ENCODE data around the gene RCC2. TPM values are rescaled to one million over a fixed set of nuclear protein-coding genes. Genes with fewer than 3 reads are reported as not detected.

RCC2 gene
- total RNA-seq, 4 donors from 2014 or later = 62.6 to 78.5 (median 71.3) TPM

GRCh38 chr1:17375651-17376050 is 63.8 kb downstream of the RCC2 start:
- intact Hi-C loops (cut with DNase I; ENCODE audit: low total_unique reads) = no loop called here
- DNase-seq (ENCODE audit: low spot score in 2 of 2) = no peak
- WGBS, 2 donors = 91 to 93% methylated on average over 10 of the region's 10 CpGs
- TF ChIP-seq, protein P1, sequence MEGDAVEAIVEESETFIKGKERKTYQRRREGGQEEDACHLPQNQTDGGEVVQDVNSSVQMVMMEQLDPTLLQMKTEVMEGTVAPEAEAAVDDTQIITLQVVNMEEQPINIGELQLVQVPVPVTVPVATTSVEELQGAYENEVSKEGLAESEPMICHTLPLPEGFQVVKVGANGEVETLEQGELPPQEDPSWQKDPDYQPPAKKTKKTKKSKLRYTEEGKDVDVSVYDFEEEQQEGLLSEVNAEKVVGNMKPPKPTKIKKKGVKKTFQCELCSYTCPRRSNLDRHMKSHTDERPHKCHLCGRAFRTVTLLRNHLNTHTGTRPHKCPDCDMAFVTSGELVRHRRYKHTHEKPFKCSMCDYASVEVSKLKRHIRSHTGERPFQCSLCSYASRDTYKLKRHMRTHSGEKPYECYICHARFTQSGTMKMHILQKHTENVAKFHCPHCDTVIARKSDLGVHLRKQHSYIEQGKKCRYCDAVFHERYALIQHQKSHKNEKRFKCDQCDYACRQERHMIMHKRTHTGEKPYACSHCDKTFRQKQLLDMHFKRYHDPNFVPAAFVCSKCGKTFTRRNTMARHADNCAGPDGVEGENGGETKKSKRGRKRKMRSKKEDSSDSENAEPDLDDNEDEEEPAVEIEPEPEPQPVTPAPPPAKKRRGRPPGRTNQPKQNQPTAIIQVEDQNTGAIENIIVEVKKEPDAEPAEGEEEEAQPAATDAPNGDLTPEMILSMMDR (IDR thresholded peaks at IDR 0.05) = no peak
- no peak for TF ChIP-seq POLR2A (IDR thresholded peaks at IDR 0.05)
- H3K4me3 ChIP-seq (ENCODE audit: low read depth, poor library complexity, severe bottlenecking) = no peak overlapping the region

DNA sequence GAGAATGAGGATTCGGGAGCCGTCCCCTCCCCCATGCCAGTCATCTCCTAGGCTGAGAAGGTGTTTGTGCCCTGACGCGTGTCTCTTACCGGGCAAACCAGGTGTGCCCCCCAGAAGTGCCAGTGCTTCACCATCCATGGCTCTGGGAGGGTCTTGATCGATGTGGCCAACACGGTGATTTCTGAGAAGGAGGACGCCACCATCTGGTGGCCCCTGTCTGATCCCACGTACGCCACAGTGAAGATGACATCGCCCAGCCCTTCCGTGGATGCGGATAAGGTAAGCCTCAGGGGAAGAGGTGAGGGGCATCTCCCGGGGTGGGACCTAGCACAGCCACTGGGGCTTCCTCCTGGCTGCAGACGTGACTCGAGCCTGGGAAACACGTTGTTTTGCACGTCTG is 66.5 kb downstream of the RCC2 start:
- intact Hi-C loops (cut with DNase I; ENCODE audit: low total_unique reads) = no loop called here
- TF ChIP-seq, protein P1 (IDR thresholded peaks at IDR 0.05) = no peak
- TF ChIP-seq POLR2A (IDR thresholded peaks at IDR 0.05) = no peak
- WGBS, 2 donors = 72 to 73% methylated on average over 18 of the region's 18 CpGs
- no peak overlapping the region for H3K4me3 ChIP-seq (ENCODE audit: low read depth, poor library complexity, severe bottlenecking)
- DNase-seq (ENCODE audit: low spot score in 2 of 2) = no peak

DNA sequence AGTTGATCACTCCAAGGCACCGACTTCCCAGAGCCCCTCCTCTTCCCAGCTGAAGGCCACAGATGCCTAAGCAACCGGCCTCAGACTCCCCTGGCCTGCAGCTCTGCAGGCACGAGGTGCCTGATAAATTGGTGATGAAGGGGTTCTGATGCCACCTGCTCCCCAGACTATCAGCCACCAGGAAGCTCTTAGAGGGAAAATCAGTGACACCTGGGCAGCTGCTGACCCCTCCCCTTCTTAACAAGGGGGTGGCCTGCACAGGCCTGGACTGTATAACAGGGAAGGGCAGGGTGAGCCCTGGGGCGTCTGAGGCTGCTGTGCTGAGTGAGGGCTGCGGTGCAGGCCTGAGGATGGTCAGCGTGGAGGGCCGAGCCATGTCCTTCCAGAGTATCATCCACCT is 67.6 kb downstream of the RCC2 start, which contains the start of gene PADI6:
Gene PADI6 (plus strand): TSS at position 301 of the 400 bp plus-strand sequence. CDS start 50 bp downstream, at position 351.
- intact Hi-C loops (cut with DNase I; ENCODE audit: low total_unique reads) = no loop called here
- no peak for DNase-seq (ENCODE audit: low spot score in 2 of 2)
- H3K4me3 ChIP-seq (ENCODE audit: low read depth, poor library complexity, severe bottlenecking) = no peak within 1 kb of the TSS
- WGBS, 2 donors = 62 to 64% methylated on average over 7 of the region's 7 CpGs
- no peak for TF ChIP-seq POLR2A (IDR thresholded peaks at IDR 0.05)
- TF ChIP-seq, protein P1 (IDR thresholded peaks at IDR 0.05) = no peak

DNA sequence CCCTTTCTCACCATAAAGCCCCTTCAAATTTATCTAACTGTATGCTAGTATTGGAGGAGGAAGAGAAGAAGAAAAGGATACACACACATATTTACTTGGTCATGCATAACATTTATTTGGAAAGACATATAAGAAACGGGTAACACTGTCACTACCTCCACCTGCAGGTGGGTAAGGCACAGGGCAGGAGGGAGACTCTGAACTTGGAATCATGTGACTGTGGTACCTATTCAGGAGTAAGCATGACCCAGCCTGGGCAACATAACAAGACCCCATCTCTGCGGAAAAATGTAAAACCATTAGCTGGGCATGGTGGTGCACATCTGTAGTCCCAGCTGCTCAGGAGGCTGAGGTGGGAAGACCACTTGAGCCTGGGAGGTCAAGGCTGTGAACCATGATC is 68.9 kb downstream of the RCC2 start:
- H3K4me3 ChIP-seq (ENCODE audit: low read depth, poor library complexity, severe bottlenecking) = no peak overlapping the region
- intact Hi-C loops (cut with DNase I; ENCODE audit: low total_unique reads) = no loop called here
- TF ChIP-seq, protein P1 (IDR thresholded peaks at IDR 0.05) = no peak
- TF ChIP-seq POLR2A (IDR thresholded peaks at IDR 0.05) = no peak
- no peak for DNase-seq (ENCODE audit: low spot score in 2 of 2)
- 40 to 56% methylated on average over 2 of the region's 2 CpGs for whole genome bisulfite sequencing, 2 donors

- no peak overlapping the region for H3K4me3 ChIP-seq (ENCODE audit: low read depth, poor library complexity, severe bottlenecking)
- intact Hi-C loops (cut with DNase I; ENCODE audit: low total_unique reads) = no loop called here
- DNase-seq (ENCODE audit: low spot score in 2 of 2) = no peak
- TF ChIP-seq, protein P1 (IDR thresholded peaks at IDR 0.05) = no peak
- no peak for TF ChIP-seq POLR2A (IDR thresholded peaks at IDR 0.05)
- WGBS, 2 donors = 57 to 74% methylated on average over 9 of the region's 9 CpGs
Measured at GRCh38 chr1:17369466-17369865, 70.0 kb downstream of the RCC2 start.

- TF ChIP-seq, protein P1 (IDR thresholded peaks at IDR 0.05) = no peak
- TF ChIP-seq POLR2A (IDR thresholded peaks at IDR 0.05) = no peak
- intact Hi-C loops (cut with DNase I; ENCODE audit: low total_unique reads) = no loop called here
- WGBS, 2 donors = 43 to 54% methylated on average over 3 of the region's 3 CpGs
- DNase-seq (ENCODE audit: low spot score in 2 of 2) = no peak
- H3K4me3 ChIP-seq (ENCODE audit: low read depth, poor library complexity, severe bottlenecking) = no peak overlapping the region
Measured at GRCh38 chr1:17365293-17365692, 74.2 kb downstream of the RCC2 start.

Data from lower leg skin (tissue), 4 donors.